ENCODE measurements around the gene DLG1. TPM values are rescaled to one million over a fixed set of nuclear protein-coding genes. Genes with fewer than 3 reads are reported as not detected.

The DLG1 gene
- total and polyA plus RNA-seq, 2 experiments from 2014 or later: 27.6 to 98.0 TPM

DNA sequence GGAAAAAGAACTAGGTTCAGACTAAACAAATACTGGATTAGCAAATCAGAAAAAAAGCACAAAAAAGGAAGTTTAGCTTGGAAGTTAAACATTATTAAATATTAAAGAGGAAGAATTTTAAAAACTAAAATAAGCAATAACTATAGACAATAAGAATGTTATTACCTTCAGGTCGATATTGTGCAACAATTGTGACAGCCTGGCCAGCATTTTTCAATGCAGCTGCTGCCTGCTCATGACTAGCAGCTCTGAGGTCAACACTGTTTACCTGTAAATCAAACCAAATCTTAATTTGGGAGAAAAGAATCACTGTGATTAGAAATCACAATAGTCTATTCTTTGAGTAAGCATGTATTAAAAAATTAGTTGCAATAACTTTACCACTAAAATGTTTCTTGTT lies 193.7 kb downstream of the DLG1 start:
- DNase-seq (ENCODE audit: low spot score) (no peak), ATAC-seq (no peak)
- Mint-ChIP-seq H3K4me3 (no peak overlapping the region), H3K27me3 (ENCODE audit: insufficient read depth, low read depth, poor library complexity) (no peaks in the 10 kb centered on the region), H3K27ac (no peak overlapping the region), H3K36me3 (ENCODE audit: low read depth) (peaks cover 10% of the 10 kb centered on the region; the same call in 2 of the 3 replicates), H3K4me1 (no peaks in the 10 kb centered on the region; the same call in 2 of the 3 replicates), H3K9me3 (no peaks in the 10 kb centered on the region)
- TF ChIP-seq POLR2AphosphoS5 (IDR thresholded peaks at IDR 0.05; ENCODE audit: low read depth): no peak
- TF ChIP-seq STAT1 (IDR thresholded peaks at IDR 0.05; ENCODE audit: unreplicated experiment): no peak
- TF ChIP-seq CREB1 (CRISPR knock-in tag; IDR thresholded peaks at IDR 0.05; ENCODE audit: low read depth): no peak
- no peak for TF ChIP-seq ZNF114 (CRISPR knock-in tag; IDR thresholded peaks at IDR 0.05)
- TF ChIP-seq, protein P1, sequence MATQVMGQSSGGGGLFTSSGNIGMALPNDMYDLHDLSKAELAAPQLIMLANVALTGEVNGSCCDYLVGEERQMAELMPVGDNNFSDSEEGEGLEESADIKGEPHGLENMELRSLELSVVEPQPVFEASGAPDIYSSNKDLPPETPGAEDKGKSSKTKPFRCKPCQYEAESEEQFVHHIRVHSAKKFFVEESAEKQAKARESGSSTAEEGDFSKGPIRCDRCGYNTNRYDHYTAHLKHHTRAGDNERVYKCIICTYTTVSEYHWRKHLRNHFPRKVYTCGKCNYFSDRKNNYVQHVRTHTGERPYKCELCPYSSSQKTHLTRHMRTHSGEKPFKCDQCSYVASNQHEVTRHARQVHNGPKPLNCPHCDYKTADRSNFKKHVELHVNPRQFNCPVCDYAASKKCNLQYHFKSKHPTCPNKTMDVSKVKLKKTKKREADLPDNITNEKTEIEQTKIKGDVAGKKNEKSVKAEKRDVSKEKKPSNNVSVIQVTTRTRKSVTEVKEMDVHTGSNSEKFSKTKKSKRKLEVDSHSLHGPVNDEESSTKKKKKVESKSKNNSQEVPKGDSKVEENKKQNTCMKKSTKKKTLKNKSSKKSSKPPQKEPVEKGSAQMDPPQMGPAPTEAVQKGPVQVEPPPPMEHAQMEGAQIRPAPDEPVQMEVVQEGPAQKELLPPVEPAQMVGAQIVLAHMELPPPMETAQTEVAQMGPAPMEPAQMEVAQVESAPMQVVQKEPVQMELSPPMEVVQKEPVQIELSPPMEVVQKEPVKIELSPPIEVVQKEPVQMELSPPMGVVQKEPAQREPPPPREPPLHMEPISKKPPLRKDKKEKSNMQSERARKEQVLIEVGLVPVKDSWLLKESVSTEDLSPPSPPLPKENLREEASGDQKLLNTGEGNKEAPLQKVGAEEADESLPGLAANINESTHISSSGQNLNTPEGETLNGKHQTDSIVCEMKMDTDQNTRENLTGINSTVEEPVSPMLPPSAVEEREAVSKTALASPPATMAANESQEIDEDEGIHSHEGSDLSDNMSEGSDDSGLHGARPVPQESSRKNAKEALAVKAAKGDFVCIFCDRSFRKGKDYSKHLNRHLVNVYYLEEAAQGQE (IDR thresholded peaks at IDR 0.05; ENCODE audit: unreplicated experiment): no peak
- TF ChIP-seq, protein P2, sequence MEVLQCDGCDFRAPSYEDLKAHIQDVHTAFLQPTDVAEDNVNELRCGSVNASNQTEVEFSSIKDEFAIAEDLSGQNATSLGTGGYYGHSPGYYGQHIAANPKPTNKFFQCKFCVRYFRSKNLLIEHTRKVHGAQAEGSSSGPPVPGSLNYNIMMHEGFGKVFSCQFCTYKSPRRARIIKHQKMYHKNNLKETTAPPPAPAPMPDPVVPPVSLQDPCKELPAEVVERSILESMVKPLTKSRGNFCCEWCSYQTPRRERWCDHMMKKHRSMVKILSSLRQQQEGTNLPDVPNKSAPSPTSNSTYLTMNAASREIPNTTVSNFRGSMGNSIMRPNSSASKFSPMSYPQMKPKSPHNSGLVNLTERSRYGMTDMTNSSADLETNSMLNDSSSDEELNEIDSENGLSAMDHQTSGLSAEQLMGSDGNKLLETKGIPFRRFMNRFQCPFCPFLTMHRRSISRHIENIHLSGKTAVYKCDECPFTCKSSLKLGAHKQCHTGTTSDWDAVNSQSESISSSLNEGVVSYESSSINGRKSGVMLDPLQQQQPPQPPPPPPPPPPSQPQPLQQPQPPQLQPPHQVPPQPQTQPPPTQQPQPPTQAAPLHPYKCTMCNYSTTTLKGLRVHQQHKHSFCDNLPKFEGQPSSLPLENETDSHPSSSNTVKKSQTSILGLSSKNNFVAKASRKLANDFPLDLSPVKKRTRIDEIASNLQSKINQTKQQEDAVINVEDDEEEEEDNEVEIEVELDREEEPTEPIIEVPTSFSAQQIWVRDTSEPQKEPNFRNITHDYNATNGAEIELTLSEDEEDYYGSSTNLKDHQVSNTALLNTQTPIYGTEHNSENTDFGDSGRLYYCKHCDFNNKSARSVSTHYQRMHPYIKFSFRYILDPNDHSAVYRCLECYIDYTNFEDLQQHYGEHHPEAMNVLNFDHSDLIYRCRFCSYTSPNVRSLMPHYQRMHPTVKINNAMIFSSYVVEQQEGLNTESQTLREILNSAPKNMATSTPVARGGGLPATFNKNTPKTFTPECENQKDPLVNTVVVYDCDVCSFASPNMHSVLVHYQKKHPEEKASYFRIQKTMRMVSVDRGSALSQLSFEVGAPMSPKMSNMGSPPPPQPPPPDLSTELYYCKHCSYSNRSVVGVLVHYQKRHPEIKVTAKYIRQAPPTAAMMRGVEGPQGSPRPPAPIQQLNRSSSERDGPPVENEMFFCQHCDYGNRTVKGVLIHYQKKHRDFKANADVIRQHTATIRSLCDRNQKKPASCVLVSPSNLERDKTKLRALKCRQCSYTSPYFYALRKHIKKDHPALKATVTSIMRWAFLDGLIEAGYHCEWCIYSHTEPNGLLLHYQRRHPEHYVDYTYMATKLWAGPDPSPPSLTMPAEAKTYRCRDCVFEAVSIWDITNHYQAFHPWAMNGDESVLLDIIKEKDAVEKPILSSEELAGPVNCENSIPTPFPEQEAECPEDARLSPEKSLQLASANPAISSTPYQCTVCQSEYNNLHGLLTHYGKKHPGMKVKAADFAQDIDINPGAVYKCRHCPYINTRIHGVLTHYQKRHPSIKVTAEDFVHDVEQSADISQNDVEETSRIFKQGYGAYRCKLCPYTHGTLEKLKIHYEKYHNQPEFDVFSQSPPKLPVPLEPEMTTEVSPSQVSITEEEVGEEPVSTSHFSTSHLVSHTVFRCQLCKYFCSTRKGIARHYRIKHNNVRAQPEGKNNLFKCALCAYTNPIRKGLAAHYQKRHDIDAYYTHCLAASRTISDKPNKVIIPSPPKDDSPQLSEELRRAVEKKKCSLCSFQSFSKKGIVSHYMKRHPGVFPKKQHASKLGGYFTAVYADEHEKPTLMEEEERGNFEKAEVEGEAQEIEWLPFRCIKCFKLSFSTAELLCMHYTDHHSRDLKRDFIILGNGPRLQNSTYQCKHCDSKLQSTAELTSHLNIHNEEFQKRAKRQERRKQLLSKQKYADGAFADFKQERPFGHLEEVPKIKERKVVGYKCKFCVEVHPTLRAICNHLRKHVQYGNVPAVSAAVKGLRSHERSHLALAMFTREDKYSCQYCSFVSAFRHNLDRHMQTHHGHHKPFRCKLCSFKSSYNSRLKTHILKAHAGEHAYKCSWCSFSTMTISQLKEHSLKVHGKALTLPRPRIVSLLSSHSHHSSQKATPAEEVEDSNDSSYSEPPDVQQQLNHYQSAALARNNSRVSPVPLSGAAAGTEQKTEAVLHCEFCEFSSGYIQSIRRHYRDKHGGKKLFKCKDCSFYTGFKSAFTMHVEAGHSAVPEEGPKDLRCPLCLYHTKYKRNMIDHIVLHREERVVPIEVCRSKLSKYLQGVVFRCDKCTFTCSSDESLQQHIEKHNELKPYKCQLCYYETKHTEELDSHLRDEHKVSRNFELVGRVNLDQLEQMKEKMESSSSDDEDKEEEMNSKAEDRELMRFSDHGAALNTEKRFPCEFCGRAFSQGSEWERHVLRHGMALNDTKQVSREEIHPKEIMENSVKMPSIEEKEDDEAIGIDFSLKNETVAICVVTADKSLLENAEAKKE (CRISPR knock-in tag; IDR thresholded peaks at IDR 0.05): no peak
- Histone ChIP-seq H3F3A (replicated peaks; ENCODE audit: low read depth) (no peaks in the 10 kb centered on the region), H3K79me2 (replicated peaks; ENCODE audit: insufficient read depth) (no peaks in the 10 kb centered on the region), H3K4me3 (no peak overlapping the region), H3K4me1 (ENCODE audit: insufficient read depth) (no peaks in the 10 kb centered on the region), H3K4me2 (no peak overlapping the region), H3K27me3 (ENCODE audit: insufficient read depth) (no peaks in the 10 kb centered on the region), H3K36me3 (ENCODE audit: insufficient read depth) (no peaks in the 10 kb centered on the region), H3K9me2 (ENCODE audit: insufficient read depth) (no peaks in the 10 kb centered on the region), H3K27ac (ENCODE audit: low read depth) (no peak overlapping the region), H4K20me1 (replicated peaks; ENCODE audit: insufficient read depth) (no peaks in the 10 kb centered on the region), H2AFZ (no peak overlapping the region)
